DND-41 (cell line): ENCODE data around the gene NCK1.

Experiments
- EZH2 ChIP-seq: IDR thresholded peaks from 3 replicates; pipeline ENCODE4 v1.6.1; 2012; ENCODE audit warnings: borderline replicate concordance, low read depth, mild to moderate bottlenecking, moderate library complexity, low read length, inconsistent platforms; ENCODE audit not compliant: severe bottlenecking
- TF ChIP-seq, protein P1 (sequence below): IDR thresholded peaks from 2 replicates; pipeline ENCODE4 v1.5.1; 2012; ENCODE audit warnings: borderline replicate concordance, low read length, moderate library complexity, mild to moderate bottlenecking; ENCODE audit not compliant: poor library complexity, severe bottlenecking; ENCODE audit errors: extremely low read depth

DNA sequence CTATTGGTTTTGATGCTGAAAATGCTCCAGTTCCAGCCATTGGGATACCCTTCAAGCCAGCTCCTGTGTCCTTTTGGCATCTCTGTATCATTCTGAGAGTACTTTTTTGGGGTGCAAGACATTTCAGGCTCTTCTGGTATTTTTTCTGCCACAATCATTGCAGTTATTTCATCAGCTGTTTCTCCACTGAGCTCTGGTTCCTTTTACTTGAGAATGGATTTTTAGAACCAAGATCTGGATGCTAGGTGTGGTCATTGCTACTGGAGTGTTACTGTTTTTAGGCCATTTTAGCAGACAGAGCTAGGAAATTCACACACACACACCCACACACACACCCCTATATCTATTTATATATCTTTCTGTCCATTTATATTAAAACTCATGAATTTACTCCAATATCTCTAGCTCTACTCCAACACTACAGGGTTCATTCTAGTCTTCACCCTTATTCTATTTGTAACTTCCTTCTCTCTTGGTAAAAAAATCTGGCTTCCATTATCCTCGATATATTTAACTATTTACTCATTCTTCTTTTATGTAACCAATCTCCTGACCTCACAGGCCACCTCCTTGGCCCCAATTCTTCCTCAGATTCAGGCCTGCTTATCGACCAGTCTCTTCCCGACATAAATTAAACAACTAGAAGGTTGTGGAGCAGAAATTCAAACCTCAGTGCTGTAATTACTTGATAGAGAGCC is 26.0 kb upstream of the NCK1 start:
- TF ChIP-seq, protein P1, sequence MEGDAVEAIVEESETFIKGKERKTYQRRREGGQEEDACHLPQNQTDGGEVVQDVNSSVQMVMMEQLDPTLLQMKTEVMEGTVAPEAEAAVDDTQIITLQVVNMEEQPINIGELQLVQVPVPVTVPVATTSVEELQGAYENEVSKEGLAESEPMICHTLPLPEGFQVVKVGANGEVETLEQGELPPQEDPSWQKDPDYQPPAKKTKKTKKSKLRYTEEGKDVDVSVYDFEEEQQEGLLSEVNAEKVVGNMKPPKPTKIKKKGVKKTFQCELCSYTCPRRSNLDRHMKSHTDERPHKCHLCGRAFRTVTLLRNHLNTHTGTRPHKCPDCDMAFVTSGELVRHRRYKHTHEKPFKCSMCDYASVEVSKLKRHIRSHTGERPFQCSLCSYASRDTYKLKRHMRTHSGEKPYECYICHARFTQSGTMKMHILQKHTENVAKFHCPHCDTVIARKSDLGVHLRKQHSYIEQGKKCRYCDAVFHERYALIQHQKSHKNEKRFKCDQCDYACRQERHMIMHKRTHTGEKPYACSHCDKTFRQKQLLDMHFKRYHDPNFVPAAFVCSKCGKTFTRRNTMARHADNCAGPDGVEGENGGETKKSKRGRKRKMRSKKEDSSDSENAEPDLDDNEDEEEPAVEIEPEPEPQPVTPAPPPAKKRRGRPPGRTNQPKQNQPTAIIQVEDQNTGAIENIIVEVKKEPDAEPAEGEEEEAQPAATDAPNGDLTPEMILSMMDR = no peak
- TF ChIP-seq EZH2 = no peak
